CD4-positive, alpha-beta memory T cell (primary cell): ENCODE measurements around the gene KCNQ1. TPM values are rescaled to one million over a fixed set of nuclear protein-coding genes. Genes with fewer than 3 reads are reported as not detected.

Experiments
- CTCF ChIA-PET: fragments of 350-600 bp; sonication (Branson Sonifier 250); formaldehyde crosslinking; loops from one replicate; lab custom pipeline; 2021; ENCODE audit warnings: inconsistent platforms; ENCODE audit not compliant: partially characterized antibody; lab: Charles Lee
- POLR2A ChIA-PET: fragments of 350-600 bp; sonication (Branson Sonifier 250); formaldehyde crosslinking; loops from one replicate; lab custom pipeline; 2021; ENCODE audit not compliant: partially characterized antibody; lab: Charles Lee
- DNase-seq, 5 donors: peaks; one replicate each; pipeline versions ENCODE4 v3.0.0 to v3.0.0-alpha.2; 2020 to 2022; ENCODE audit warnings: mixed read lengths in 1 of 5
- H3K27ac ChIP-seq: one replicate; pipeline ENCODE4 v1.7.0; 2013; ENCODE audit warnings: low read depth, low read length
- H3K27me3 ChIP-seq: 2 replicates; pipeline ENCODE4 v1.7.0; 2013; ENCODE audit warnings: mild to moderate bottlenecking, low read length, moderate library complexity; ENCODE audit not compliant: insufficient read depth
- H3K36me3 ChIP-seq: 2 replicates; pipeline ENCODE4 v1.7.0; 2013; ENCODE audit warnings: mild to moderate bottlenecking, low read length, moderate library complexity; ENCODE audit not compliant: insufficient read depth
- H3K4me1 ChIP-seq: 2 replicates; pipeline ENCODE4 v1.7.0; 2013; ENCODE audit warnings: mild to moderate bottlenecking, low read length, moderate library complexity; ENCODE audit not compliant: insufficient read depth
- H3K4me3 ChIP-seq, 2 donors: one replicate each; pipeline ENCODE4 v1.7.0; 2013; ENCODE audit warnings: low read length in 2 of 2, mild to moderate bottlenecking in 1 of 2
- H3K9me3 ChIP-seq, 2 donors: one replicate each; pipeline ENCODE4 v1.7.0; 2013; ENCODE audit warnings: low read length in 2 of 2, control low read depth in 1 of 2; ENCODE audit not compliant: control insufficient read depth in 1 of 2
- H3K27ac Mint-ChIP-seq, 7 donors: one replicate each; pipeline ENCODE4 v1.8.0; 2020 to 2021; ENCODE audit warnings: mixed read lengths in 7 of 7, mild to moderate bottlenecking in 6 of 7, inconsistent platforms in 3 of 7, moderate library complexity in 3 of 7
- H3K27me3 Mint-ChIP-seq, 2 donors: one replicate each; pipeline ENCODE4 v1.8.0; 2020 to 2021; ENCODE audit warnings: mixed read lengths in 2 of 2
- H3K36me3 Mint-ChIP-seq, 2 donors: one replicate each; pipeline ENCODE4 v1.8.0; 2020 to 2021; ENCODE audit warnings: mixed read lengths in 2 of 2, inconsistent platforms in 1 of 2, mild to moderate bottlenecking in 1 of 2
- H3K4me1 Mint-ChIP-seq, 4 donors: one replicate each; pipeline ENCODE4 v1.8.0; 2020 to 2021; ENCODE audit warnings: mixed read lengths in 4 of 4, mild to moderate bottlenecking in 1 of 4
- H3K4me3 Mint-ChIP-seq, 8 donors: one replicate each; pipeline ENCODE4 v1.8.0; 2020 to 2021; ENCODE audit warnings: mixed read lengths in 8 of 8, mild to moderate bottlenecking in 7 of 8, moderate library complexity in 6 of 8, inconsistent platforms in 3 of 8
- H3K9me3 Mint-ChIP-seq, 8 donors: one replicate each; pipeline ENCODE4 v1.8.0; 2020 to 2021; ENCODE audit warnings: mixed read lengths in 8 of 8, mild to moderate bottlenecking in 5 of 8, inconsistent platforms in 3 of 8, moderate library complexity in 1 of 8
- intact Hi-C: fragments of 100-400 bp; cut with micrococcal nuclease; formaldehyde crosslinking; loops from one replicate; pipeline ENCODE4 v1.15.1; 2023
- polyA plus RNA-seq, 2 donors: library from polyadenylated mRNA; unstranded; fragments of 300-500 nt; fragmentation: Illumina TruSeq; gene quantifications; one replicate each; pipeline ENCODE4 v1.2.3, GENCODE V29; 2021
- total RNA-seq, 2 experiments: library from RNA; stranded (reverse); gene quantifications; one replicate each; pipeline ENCODE4 v1.2.3, GENCODE V29; 2021

KCNQ1 gene
- total and polyA plus RNA-seq, 4 experiments from 2014 or later, result 5.4 to 21.7 (median 21.5) TPM

GRCh38 chr11:2885017-2885677 lies 440.3 kb downstream of the KCNQ1 start:
- Mint-ChIP-seq H3K4me3 (peak overlapping the region; percentile 87 to 97 (median 94)), H3K36me3 (peaks cover 0 to 1% of the 10 kb centered on the region in 2 donors), H3K27ac (peak overlapping the region; percentile 52 to 93 (median 81)), H3K27me3 (no peaks in the 10 kb centered on the region), H3K4me1 (peaks cover 2 to 28% (median 16%) of the 10 kb centered on the region in 4 donors), H3K9me3 (peaks cover 0 to 1% (median 0%) of the 10 kb centered on the region in 8 donors)
- Histone ChIP-seq H3K4me1 (peaks cover 17% of the 10 kb centered on the region), H3K36me3 (no peaks in the 10 kb centered on the region), H3K4me3 (peak overlapping the region; percentile 61 to 86), H3K9me3 (no peaks in the 10 kb centered on the region), H3K27me3 (no peaks in the 10 kb centered on the region), H3K27ac (peak overlapping the region; percentile 10)
- intact Hi-C loops, result loop anchor here (1.0 to 5.0 kb wide), 6 partner anchors 17 to 583 kb away; partner anchors contain the start of genes C11orf21, CARS1, NAP1L4 and TRPM5
- peak in 2 of 5 donors; percentile 20 to 26 for DNase-seq
- CTCF ChIA-PET, result interaction anchor here (12.7 kb wide), 1 partner anchor 352 kb away, joined by 303 read pairs; no protein-coding TSS in a partner anchor
- POLR2A ChIA-PET, result interaction anchor here (0.8 to 2.9 kb wide), 8 partner anchors 10 to 485 kb away, joined by 3 to 8 read pairs (median 4); partner anchors contain the start of genes KCNQ1, PHLDA2 and TSSC4

- Histone ChIP-seq H3K27me3 (no peaks in the 10 kb centered on the region), H3K36me3 (no peaks in the 10 kb centered on the region), H3K27ac (peak within 1 kb of the TSS; percentile 10), H3K4me1 (peaks cover 17% of the 10 kb centered on the region), H3K9me3 (no peaks in the 10 kb centered on the region), H3K4me3 (peak within 1 kb of the TSS; percentile 61 to 86)
- CTCF ChIA-PET, result interaction anchor here (0.7 to 12.7 kb wide), 3 partner anchors 8 to 352 kb away, joined by 3 to 303 read pairs (median 3); no protein-coding TSS in a partner anchor
- peaks cover 2 to 28% (median 16%) of the 10 kb centered on the region in 4 donors for H3K4me1 Mint-ChIP-seq
- DNase-seq, result peak; percentile 86 to 88 (median 86)
- H3K27me3 Mint-ChIP-seq, result no peaks in the 10 kb centered on the region
- H3K27ac Mint-ChIP-seq, result peak within 1 kb of the TSS; percentile 61 to 93 (median 84)
- peaks cover 0 to 1% of the 10 kb centered on the region in 2 donors for H3K36me3 Mint-ChIP-seq
- peak within 1 kb of the TSS; percentile 87 to 97 (median 94) for H3K4me3 Mint-ChIP-seq
- POLR2A ChIA-PET, result interaction anchor here (0.8 to 2.9 kb wide), 9 partner anchors 10 to 485 kb away, joined by 3 to 8 read pairs (median 5); partner anchors contain the start of genes PHLDA2 and TSSC4
- peaks cover 0 to 1% (median 0%) of the 10 kb centered on the region in 8 donors for H3K9me3 Mint-ChIP-seq
- intact Hi-C loops, result loop anchor here (1.0 to 5.0 kb wide), 6 partner anchors 17 to 583 kb away; partner anchors contain the start of genes C11orf21, CARS1, NAP1L4 and TRPM5
Measured at GRCh38 chr11:2885678-2886081, 440.9 kb downstream of the KCNQ1 start, which contains the start of gene CDKN1C. Gene CDKN1C, minus strand, starts transcription at chr11:2885775. Its CDS starts 319 bp downstream, at chr11:2885456.

GRCh38 chr11:2886191-2886894 lies 441.5 kb downstream of the KCNQ1 start:
- Histone ChIP-seq H3K4me1 (peaks cover 22% of the 10 kb centered on the region), H3K4me3 (no peak overlapping the region), H3K27me3 (no peaks in the 10 kb centered on the region), H3K9me3 (no peaks in the 10 kb centered on the region), H3K36me3 (no peaks in the 10 kb centered on the region), H3K27ac (no peak overlapping the region)
- H3K4me1 Mint-ChIP-seq, result peaks cover 2 to 29% (median 17%) of the 10 kb centered on the region in 4 donors
- peak overlapping the region; percentile 4 to 87 (median 48) for H3K4me3 Mint-ChIP-seq
- DNase-seq, result peak in 2 of 5 donors; percentile 15 to 30
- no peaks in the 10 kb centered on the region for H3K27me3 Mint-ChIP-seq
- peak overlapping the region; percentile 27 to 89 (median 82) for H3K27ac Mint-ChIP-seq
- POLR2A ChIA-PET, result interaction anchor here (0.8 to 2.9 kb wide), 5 partner anchors 12 to 486 kb away, joined by 4 to 8 read pairs (median 6); partner anchors contain the start of genes PHLDA2 and TSSC4
- peaks cover 0 to 1% of the 10 kb centered on the region in 2 donors for H3K36me3 Mint-ChIP-seq
- intact Hi-C loops, result loop anchor here (5.0 kb wide), 3 partner anchors 106 to 584 kb away; partner anchors contain the start of genes C11orf21, NAP1L4 and TSPAN32
- CTCF ChIA-PET, result interaction anchor here (0.7 to 12.7 kb wide), 4 partner anchors 8 to 460 kb away, joined by 3 to 303 read pairs (median 8); no protein-coding TSS in a partner anchor
- peaks cover 0 to 1% (median 0%) of the 10 kb centered on the region in 8 donors for H3K9me3 Mint-ChIP-seq

- H3K4me1 Mint-ChIP-seq, result peaks cover 2 to 35% (median 23%) of the 10 kb centered on the region in 4 donors
- Histone ChIP-seq H3K27ac (no peak overlapping the region), H3K4me1 (peaks cover 28% of the 10 kb centered on the region), H3K27me3 (no peaks in the 10 kb centered on the region), H3K36me3 (no peaks in the 10 kb centered on the region), H3K9me3 (no peaks in the 10 kb centered on the region), H3K4me3 (no peak overlapping the region)
- peaks cover 0 to 1% of the 10 kb centered on the region in 2 donors for H3K36me3 Mint-ChIP-seq
- CTCF ChIA-PET, result interaction anchor here (1.3 to 12.7 kb wide), 12 partner anchors 9 to 466 kb away, joined by 3 to 303 read pairs (median 11); partner anchors contain the start of gene PHLDA2
- H3K4me3 Mint-ChIP-seq, result peak overlapping the region; percentile 4 to 87 (median 44)
- POLR2A ChIA-PET, result interaction anchor here (0.6 to 2.9 kb wide), 9 partner anchors 12 to 486 kb away, joined by 3 to 9 read pairs (median 4); partner anchors contain the start of genes PHLDA2 and TSSC4
- no peak for DNase-seq
- H3K9me3 Mint-ChIP-seq, result peaks cover 0 to 1% (median 0%) of the 10 kb centered on the region in 8 donors
- peak overlapping the region; percentile 38 to 89 (median 82) for H3K27ac Mint-ChIP-seq
- intact Hi-C loops, result loop anchor here (5.0 kb wide), 3 partner anchors 105 to 585 kb away; partner anchors contain the start of genes C11orf21, NAP1L4 and TSPAN32
- H3K27me3 Mint-ChIP-seq, result no peaks in the 10 kb centered on the region
Measured at GRCh38 chr11:2886936-2887335, 442.1 kb downstream of the KCNQ1 start.

- H3K4me3 Mint-ChIP-seq, result peak overlapping the region in 6 of 8 donors; percentile 45 to 87 (median 62)
- peak overlapping the region in 6 of 7 donors; percentile 25 to 89 (median 78) for H3K27ac Mint-ChIP-seq
- Histone ChIP-seq H3K36me3 (no peaks in the 10 kb centered on the region), H3K9me3 (no peaks in the 10 kb centered on the region), H3K27ac (no peak overlapping the region), H3K4me1 (peaks cover 35% of the 10 kb centered on the region), H3K27me3 (no peaks in the 10 kb centered on the region), H3K4me3 (no peak overlapping the region)
- POLR2A ChIA-PET, result interaction anchor here (0.6 to 2.7 kb wide), 12 partner anchors 9 to 487 kb away, joined by 3 to 17 read pairs (median 3); partner anchors contain the start of genes PHLDA2 and TSSC4
- CTCF ChIA-PET, result interaction anchor here (1.0 to 12.7 kb wide), 20 partner anchors 10 to 582 kb away, joined by 3 to 303 read pairs (median 6); partner anchors contain the start of genes PHLDA2 and TSSC4
- intact Hi-C loops, result loop anchor here (1.0 to 5.0 kb wide), 5 partner anchors 105 to 585 kb away; partner anchors contain the start of genes C11orf21, NAP1L4 and TSPAN32
- H3K36me3 Mint-ChIP-seq, result peaks cover 0 to 1% of the 10 kb centered on the region in 2 donors
- DNase-seq, result peak in 1 of 5 donors; percentile 10
- H3K27me3 Mint-ChIP-seq, result no peaks in the 10 kb centered on the region
- H3K4me1 Mint-ChIP-seq, result peaks cover 3 to 41% (median 27%) of the 10 kb centered on the region in 4 donors
- H3K9me3 Mint-ChIP-seq, result peaks cover 0 to 1% (median 0%) of the 10 kb centered on the region in 8 donors
Measured at GRCh38 chr11:2887515-2888195, 442.8 kb downstream of the KCNQ1 start.
